SK-N-SH treated with all-trans-retinoic acid at 6 μM for 48 hours (cell line): Measurements from ENCODE around the gene JAKMIP1.

Experiments
- ATAC-seq: fragments of 200-7000 bp; cut with Tn5 transposase; 3 replicates; pipeline ENCODE4 v1.9.1; 2020; ENCODE audit warnings: mild to moderate bottlenecking, moderate library complexity
- ARNTL ChIP-seq: fragments of 450-650 bp; formaldehyde crosslinking; IDR thresholded peaks from 2 replicates; pipeline ENCODE4 v1.5.0; 2020; ENCODE audit warnings: low read depth, mild to moderate bottlenecking, moderate library complexity, borderline replicate concordance
- CSDC2 ChIP-seq: fragments of 250-450 bp; sonication (Bioruptor Pico); IDR thresholded peaks from 2 replicates; pipeline ENCODE4 v1.5.0; 2020; ENCODE audit warnings: mild to moderate bottlenecking, moderate library complexity
- GLIS3 ChIP-seq: fragments of 250-450 bp; sonication (Bioruptor Pico); IDR thresholded peaks from 2 replicates; pipeline ENCODE4 v1.5.0; 2020; ENCODE audit warnings: mild to moderate bottlenecking, moderate library complexity
- ISL1 ChIP-seq: fragments of 250-450 bp; sonication (Bioruptor Pico); IDR thresholded peaks from 2 replicates; pipeline ENCODE4 v2.1.2; 2022; ENCODE audit warnings: mild to moderate bottlenecking, moderate library complexity
- OSR1 ChIP-seq: fragments of 250-450 bp; sonication (Bioruptor Pico); IDR thresholded peaks from 2 replicates; pipeline ENCODE4 v1.8.0; 2022; ENCODE audit warnings: moderate library complexity, mild to moderate bottlenecking, inconsistent platforms
- PPARA ChIP-seq: fragments of 250-450 bp; sonication (Bioruptor Pico); IDR thresholded peaks from 2 replicates; pipeline ENCODE4 v1.5.0; 2020; ENCODE audit warnings: mild to moderate bottlenecking, borderline replicate concordance
- RARB ChIP-seq: fragments of 250-450 bp; sonication (Bioruptor Pico); IDR thresholded peaks from 2 replicates; pipeline ENCODE4 v1.8.0; 2021; ENCODE audit warnings: mild to moderate bottlenecking, moderate library complexity
- SNAI2 ChIP-seq: fragments of 250-450 bp; sonication (Bioruptor Pico); IDR thresholded peaks from 2 replicates; pipeline ENCODE4 v1.5.0; 2020; ENCODE audit warnings: mild to moderate bottlenecking, moderate library complexity
- TCF4 ChIP-seq: fragments of 250-450 bp; sonication (Bioruptor Pico); IDR thresholded peaks from 2 replicates; pipeline ENCODE4 v1.8.0; 2021; ENCODE audit warnings: mild to moderate bottlenecking, moderate library complexity, borderline replicate concordance
- TOX ChIP-seq: fragments of 250-450 bp; sonication (Bioruptor Pico); IDR thresholded peaks from 2 replicates; pipeline ENCODE4 v1.8.0; 2021; ENCODE audit warnings: mild to moderate bottlenecking, moderate library complexity, borderline replicate concordance
- ZC3H10 ChIP-seq: fragments of 250-450 bp; sonication (Bioruptor Pico); IDR thresholded peaks from 2 replicates; pipeline ENCODE4 v1.5.1; 2021; ENCODE audit warnings: mild to moderate bottlenecking, moderate library complexity
- ZFP30 ChIP-seq: fragments of 450-650 bp; formaldehyde crosslinking; IDR thresholded peaks from 2 replicates; pipeline ENCODE4 v1.5.0; 2022; ENCODE audit warnings: mild to moderate bottlenecking, moderate library complexity
- ZNF565 ChIP-seq: fragments of 450-650 bp; formaldehyde crosslinking; conservative IDR thresholded peaks from 2 replicates; pipeline ENCODE4 v1.5.0; 2020; ENCODE audit warnings: low read depth, mild to moderate bottlenecking, moderate library complexity
- ZNF70 ChIP-seq: fragments of 450-650 bp; formaldehyde crosslinking; IDR thresholded peaks from 2 replicates; pipeline ENCODE4 v1.5.0; 2020; ENCODE audit warnings: mild to moderate bottlenecking, moderate library complexity
- ZNF8 ChIP-seq: fragments of 450-650 bp; formaldehyde crosslinking; IDR thresholded peaks from 2 replicates; pipeline ENCODE4 v1.5.0; 2020; ENCODE audit warnings: mild to moderate bottlenecking, moderate library complexity
- TF ChIP-seq, protein P1 (sequence below): fragments of 250-450 bp; sonication (Bioruptor Pico); IDR thresholded peaks from 2 replicates; pipeline ENCODE4 v1.5.1; 2021; ENCODE audit warnings: mild to moderate bottlenecking, moderate library complexity
- TF ChIP-seq, protein P2 (sequence below): fragments of 250-450 bp; sonication (Bioruptor Pico); IDR thresholded peaks from 2 replicates; pipeline ENCODE4 v1.5.0; 2020; ENCODE audit warnings: mild to moderate bottlenecking, moderate library complexity
- TF ChIP-seq, protein P3 (sequence below): fragments of 250-450 bp; sonication (Bioruptor Pico); IDR thresholded peaks from 2 replicates; pipeline ENCODE4 v1.8.0; 2020; ENCODE audit warnings: mild to moderate bottlenecking, moderate library complexity, borderline replicate concordance
- TF ChIP-seq, protein P4 (sequence below): fragments of 250-450 bp; sonication (Bioruptor Pico); IDR thresholded peaks from 2 replicates; pipeline ENCODE4 v1.5.1; 2020; ENCODE audit warnings: low read depth, mild to moderate bottlenecking, moderate library complexity

The JAKMIP1 gene

DNA sequence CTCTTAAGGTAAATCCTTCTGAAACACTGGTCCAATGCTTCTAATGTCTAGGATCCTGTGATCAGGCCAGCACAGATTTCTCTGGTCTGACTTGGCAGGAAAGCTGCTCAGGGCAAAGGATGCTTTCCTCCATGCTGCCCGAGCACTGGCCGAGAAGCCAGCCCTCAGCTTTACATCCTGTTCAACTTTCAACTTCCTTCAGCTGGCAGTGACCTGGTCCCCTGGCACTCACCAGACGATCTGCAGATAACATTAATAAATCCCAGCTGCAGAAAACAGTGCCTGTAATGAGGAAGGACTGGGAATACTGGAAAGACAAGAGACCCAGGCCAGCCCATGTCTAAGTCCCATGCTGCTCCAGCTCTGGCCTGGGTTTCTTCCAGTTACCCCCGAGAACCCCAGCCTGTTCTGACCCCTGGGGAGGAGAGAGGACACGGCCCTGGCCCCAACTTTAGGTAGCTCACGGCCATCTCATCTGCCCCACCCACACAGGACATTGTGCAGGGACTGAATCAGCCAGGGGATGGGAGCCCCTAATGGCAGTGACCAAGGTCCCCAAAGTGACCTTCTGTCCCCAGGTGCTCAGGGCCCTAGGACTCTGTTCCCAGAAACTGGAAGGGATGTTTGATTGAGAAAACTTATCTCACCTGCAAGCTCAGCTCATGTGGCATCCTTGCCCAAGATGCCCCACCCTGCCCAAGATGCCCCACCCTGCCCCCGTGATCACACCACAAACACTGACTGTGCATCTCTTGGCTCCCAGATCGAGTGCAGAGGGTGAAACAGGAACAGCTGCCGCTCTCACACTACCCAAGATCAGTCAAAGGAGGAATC, 28.0 kb downstream of the JAKMIP1 start:
- peak; percentile 25; the same call in 1 of the 3 replicates for ATAC-seq
- TF ChIP-seq ZNF8 (CRISPR knock-in tag), result peak; percentile 59
- peak; percentile 96 for TF ChIP-seq TCF4 (CRISPR knock-in tag)
- TF ChIP-seq ZFP30 (CRISPR knock-in tag), result no peak
- peak; percentile 91 for TF ChIP-seq PPARA
- 0 out of 2 replicates have a peak, but pooled peaks have one; percentile 45 for TF ChIP-seq ZNF70 (CRISPR knock-in tag)
- TF ChIP-seq, protein P1, sequence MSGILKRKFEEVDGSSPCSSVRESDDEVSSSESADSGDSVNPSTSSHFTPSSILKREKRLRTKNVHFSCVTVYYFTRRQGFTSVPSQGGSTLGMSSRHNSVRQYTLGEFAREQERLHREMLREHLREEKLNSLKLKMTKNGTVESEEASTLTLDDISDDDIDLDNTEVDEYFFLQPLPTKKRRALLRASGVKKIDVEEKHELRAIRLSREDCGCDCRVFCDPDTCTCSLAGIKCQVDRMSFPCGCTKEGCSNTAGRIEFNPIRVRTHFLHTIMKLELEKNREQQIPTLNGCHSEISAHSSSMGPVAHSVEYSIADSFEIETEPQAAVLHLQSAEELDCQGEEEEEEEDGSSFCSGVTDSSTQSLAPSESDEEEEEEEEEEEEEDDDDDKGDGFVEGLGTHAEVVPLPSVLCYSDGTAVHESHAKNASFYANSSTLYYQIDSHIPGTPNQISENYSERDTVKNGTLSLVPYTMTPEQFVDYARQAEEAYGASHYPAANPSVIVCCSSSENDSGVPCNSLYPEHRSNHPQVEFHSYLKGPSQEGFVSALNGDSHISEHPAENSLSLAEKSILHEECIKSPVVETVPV (CRISPR knock-in tag), result no peak; the same call in 1 of the 2 replicates
- TF ChIP-seq, protein P2, sequence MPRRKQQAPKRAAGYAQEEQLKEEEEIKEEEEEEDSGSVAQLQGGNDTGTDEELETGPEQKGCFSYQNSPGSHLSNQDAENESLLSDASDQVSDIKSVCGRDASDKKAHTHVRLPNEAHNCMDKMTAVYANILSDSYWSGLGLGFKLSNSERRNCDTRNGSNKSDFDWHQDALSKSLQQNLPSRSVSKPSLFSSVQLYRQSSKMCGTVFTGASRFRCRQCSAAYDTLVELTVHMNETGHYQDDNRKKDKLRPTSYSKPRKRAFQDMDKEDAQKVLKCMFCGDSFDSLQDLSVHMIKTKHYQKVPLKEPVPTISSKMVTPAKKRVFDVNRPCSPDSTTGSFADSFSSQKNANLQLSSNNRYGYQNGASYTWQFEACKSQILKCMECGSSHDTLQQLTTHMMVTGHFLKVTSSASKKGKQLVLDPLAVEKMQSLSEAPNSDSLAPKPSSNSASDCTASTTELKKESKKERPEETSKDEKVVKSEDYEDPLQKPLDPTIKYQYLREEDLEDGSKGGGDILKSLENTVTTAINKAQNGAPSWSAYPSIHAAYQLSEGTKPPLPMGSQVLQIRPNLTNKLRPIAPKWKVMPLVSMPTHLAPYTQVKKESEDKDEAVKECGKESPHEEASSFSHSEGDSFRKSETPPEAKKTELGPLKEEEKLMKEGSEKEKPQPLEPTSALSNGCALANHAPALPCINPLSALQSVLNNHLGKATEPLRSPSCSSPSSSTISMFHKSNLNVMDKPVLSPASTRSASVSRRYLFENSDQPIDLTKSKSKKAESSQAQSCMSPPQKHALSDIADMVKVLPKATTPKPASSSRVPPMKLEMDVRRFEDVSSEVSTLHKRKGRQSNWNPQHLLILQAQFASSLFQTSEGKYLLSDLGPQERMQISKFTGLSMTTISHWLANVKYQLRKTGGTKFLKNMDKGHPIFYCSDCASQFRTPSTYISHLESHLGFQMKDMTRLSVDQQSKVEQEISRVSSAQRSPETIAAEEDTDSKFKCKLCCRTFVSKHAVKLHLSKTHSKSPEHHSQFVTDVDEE, result peak; percentile 92
- peak; percentile 56; the same call in 1 of the 2 replicates for TF ChIP-seq GLIS3
- TF ChIP-seq, all 23 proteins: peak for 6

DNA sequence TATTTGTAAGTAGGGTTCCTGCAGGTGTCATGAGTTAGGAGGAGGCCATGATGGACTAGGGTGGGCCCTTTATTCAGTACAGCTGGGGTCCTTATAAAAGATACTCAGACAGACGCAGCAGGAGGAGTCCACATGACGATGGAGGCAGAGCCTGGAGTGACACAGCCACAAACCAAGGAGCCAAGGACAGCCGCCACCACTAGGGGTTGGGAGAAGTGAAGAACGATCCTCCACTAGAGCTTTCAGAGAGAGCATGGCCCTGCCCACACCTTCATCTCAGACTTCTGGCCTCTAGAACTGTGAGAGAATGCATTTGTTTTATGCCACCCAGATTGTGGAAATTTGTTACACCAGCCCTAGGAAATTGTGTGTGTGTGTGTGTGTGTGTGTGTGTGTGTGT, 31.1 kb downstream of the JAKMIP1 start:
- no peak for TF ChIP-seq GLIS3
- TF ChIP-seq, protein P3, sequence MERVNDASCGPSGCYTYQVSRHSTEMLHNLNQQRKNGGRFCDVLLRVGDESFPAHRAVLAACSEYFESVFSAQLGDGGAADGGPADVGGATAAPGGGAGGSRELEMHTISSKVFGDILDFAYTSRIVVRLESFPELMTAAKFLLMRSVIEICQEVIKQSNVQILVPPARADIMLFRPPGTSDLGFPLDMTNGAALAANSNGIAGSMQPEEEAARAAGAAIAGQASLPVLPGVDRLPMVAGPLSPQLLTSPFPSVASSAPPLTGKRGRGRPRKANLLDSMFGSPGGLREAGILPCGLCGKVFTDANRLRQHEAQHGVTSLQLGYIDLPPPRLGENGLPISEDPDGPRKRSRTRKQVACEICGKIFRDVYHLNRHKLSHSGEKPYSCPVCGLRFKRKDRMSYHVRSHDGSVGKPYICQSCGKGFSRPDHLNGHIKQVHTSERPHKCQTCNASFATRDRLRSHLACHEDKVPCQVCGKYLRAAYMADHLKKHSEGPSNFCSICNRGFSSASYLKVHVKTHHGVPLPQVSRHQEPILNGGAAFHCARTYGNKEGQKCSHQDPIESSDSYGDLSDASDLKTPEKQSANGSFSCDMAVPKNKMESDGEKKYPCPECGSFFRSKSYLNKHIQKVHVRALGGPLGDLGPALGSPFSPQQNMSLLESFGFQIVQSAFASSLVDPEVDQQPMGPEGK (CRISPR knock-in tag), result no peak
- no peak for TF ChIP-seq OSR1
- no peak for TF ChIP-seq CSDC2 (CRISPR knock-in tag)
- TF ChIP-seq SNAI2 (CRISPR knock-in tag), result no peak
- TF ChIP-seq ZFP30 (CRISPR knock-in tag), result no peak
- no peak for TF ChIP-seq ZNF70 (CRISPR knock-in tag)
- TF ChIP-seq ZNF565 (CRISPR knock-in tag), result no peak
- TF ChIP-seq RARB (CRISPR knock-in tag), result no peak
- TF ChIP-seq PPARA, result no peak
- TF ChIP-seq ARNTL (CRISPR knock-in tag), result no peak
- TF ChIP-seq ZC3H10, result no peak
- TF ChIP-seq TOX (CRISPR knock-in tag), result no peak
- ATAC-seq, result no peak

DNA sequence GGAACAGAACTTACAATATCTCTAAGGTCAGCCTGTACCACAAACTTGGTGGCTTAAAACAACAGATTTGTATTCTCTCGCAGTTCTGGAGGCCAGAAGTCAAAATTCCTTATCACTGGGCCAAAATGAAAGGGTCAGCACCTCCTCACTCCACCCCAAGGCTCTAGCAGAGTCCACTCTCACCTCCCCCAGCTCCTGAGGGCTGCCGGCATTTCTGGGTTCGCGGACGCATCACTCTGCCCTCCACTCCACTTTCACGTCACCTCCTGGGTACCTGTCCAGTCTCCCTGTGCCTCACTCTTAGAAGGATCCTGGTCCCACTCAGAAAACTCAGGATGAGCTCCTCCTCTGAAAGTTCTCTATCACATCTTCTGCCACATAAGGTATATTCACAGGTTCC, 34.6 kb downstream of the JAKMIP1 start:
- TF ChIP-seq, protein P2, result no peak
- TF ChIP-seq CSDC2 (CRISPR knock-in tag), result no peak
- TF ChIP-seq ISL1 (CRISPR knock-in tag), result no peak
- TF ChIP-seq, protein P3 (CRISPR knock-in tag), result no peak
- TF ChIP-seq, protein P4, sequence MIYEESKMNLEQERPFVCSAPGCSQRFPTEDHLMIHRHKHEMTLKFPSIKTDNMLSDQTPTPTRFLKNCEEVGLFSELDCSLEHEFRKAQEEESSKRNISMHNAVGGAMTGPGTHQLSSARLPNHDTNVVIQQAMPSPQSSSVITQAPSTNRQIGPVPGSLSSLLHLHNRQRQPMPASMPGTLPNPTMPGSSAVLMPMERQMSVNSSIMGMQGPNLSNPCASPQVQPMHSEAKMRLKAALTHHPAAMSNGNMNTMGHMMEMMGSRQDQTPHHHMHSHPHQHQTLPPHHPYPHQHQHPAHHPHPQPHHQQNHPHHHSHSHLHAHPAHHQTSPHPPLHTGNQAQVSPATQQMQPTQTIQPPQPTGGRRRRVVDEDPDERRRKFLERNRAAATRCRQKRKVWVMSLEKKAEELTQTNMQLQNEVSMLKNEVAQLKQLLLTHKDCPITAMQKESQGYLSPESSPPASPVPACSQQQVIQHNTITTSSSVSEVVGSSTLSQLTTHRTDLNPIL (CRISPR knock-in tag), result no peak
- TF ChIP-seq GLIS3, result no peak
- no peak for TF ChIP-seq PPARA
- TF ChIP-seq SNAI2 (CRISPR knock-in tag), result no peak
- TF ChIP-seq OSR1, result no peak
- TF ChIP-seq, protein P1 (CRISPR knock-in tag), result no peak
- no peak for ATAC-seq
